GM10266 (cell line): ENCODE measurements around the gene SUGCT.

Source experiments
- DNase-seq: peaks from one replicate; pipeline ENCODE4 v3.0.0; 2012; ENCODE audit errors: extremely low spot score
- TF ChIP-seq, protein P1 (sequence below): IDR thresholded peaks from 2 replicates; pipeline ENCODE4 v1.5.1; 2012; ENCODE audit warnings: mild to moderate bottlenecking, low read depth; ENCODE audit not compliant: control insufficient read depth, insufficient read depth; ENCODE audit errors: missing control alignments

SUGCT gene

DNA sequence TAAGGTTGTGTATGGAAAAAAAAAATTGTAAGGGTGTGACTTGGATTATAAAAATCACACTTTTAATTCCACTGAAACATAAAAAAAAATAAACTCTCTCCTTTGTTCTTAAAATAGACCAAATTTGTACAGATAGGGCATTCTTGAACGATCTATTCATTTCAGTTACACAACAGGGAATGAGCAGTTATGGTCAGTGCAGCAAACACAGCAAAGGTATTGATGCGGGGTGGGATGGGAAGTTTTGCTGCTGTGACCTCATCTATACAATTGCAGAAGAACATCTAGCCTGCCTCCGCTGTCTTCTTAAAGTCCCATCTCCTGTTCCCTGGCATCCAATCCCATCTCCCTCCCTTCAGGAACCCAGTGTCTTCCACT is 580.2 kb downstream of the SUGCT start:
- TF ChIP-seq, protein P1, sequence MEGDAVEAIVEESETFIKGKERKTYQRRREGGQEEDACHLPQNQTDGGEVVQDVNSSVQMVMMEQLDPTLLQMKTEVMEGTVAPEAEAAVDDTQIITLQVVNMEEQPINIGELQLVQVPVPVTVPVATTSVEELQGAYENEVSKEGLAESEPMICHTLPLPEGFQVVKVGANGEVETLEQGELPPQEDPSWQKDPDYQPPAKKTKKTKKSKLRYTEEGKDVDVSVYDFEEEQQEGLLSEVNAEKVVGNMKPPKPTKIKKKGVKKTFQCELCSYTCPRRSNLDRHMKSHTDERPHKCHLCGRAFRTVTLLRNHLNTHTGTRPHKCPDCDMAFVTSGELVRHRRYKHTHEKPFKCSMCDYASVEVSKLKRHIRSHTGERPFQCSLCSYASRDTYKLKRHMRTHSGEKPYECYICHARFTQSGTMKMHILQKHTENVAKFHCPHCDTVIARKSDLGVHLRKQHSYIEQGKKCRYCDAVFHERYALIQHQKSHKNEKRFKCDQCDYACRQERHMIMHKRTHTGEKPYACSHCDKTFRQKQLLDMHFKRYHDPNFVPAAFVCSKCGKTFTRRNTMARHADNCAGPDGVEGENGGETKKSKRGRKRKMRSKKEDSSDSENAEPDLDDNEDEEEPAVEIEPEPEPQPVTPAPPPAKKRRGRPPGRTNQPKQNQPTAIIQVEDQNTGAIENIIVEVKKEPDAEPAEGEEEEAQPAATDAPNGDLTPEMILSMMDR, result no peak
- no peak for DNase-seq

DNA sequence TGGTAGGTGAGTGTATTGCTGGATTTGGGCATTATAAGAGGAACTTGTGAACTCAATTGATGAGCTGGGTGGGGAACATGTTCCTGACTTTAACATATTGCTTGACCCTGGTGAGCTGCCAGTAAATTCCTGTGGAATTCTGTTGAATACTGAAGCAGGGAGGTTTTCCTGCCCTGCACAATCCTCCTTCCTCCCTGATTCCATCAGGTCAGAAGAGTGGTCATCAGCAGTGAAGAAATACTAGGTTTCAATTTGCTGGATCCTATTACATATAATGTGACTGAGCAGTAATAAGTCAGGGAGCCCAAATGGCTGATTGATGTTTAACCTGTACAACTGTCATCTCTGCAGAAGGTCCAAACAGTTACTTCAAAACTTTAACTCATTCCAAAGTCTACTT is 581.2 kb downstream of the SUGCT start:
- no peak for DNase-seq
- TF ChIP-seq, protein P1, result no peak

DNA sequence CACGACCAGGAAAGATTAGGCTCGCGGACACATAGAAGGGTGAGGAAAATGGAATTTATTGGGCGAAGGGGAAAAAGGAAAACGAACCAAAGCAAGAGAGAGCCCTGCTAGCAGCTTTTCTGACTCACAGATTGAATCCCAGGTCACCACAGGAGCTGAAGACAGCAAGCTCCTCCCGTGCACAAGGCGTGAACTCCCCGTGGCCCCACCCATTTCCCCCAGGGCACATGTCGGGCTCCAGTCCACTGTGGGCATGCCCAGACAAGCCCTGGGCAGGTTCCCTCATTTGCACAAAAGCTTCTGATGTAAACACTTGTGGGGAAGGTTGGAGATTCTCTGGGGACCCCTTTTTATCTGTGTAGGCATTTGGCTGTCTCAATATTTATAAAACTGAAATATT is 582.4 kb downstream of the SUGCT start:
- TF ChIP-seq, protein P1, result no peak

DNA sequence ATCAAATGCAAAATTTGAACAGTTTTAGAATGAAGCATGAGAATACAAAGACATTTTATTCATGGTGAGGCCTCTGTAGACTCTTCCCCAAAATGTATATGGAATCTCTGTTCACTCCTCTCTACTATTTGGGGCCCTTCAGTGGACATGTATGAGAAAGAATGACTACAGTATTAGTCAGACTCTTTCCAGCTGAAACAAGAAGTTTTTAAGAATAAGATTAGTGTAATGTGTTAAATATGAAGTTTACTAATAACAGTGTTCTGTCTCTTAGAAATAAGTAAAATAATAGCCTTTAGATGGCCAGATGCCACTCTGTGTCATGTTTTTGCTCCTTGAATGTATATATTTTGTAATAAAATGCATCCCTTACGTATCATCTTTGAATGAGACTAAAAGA is 585.6 kb downstream of the SUGCT start:
- TF ChIP-seq, protein P1, result no peak
- no peak for DNase-seq

More for the DNA sequence above, 582.4 kb downstream of the SUGCT start:
- no peak for DNase-seq

DNA sequence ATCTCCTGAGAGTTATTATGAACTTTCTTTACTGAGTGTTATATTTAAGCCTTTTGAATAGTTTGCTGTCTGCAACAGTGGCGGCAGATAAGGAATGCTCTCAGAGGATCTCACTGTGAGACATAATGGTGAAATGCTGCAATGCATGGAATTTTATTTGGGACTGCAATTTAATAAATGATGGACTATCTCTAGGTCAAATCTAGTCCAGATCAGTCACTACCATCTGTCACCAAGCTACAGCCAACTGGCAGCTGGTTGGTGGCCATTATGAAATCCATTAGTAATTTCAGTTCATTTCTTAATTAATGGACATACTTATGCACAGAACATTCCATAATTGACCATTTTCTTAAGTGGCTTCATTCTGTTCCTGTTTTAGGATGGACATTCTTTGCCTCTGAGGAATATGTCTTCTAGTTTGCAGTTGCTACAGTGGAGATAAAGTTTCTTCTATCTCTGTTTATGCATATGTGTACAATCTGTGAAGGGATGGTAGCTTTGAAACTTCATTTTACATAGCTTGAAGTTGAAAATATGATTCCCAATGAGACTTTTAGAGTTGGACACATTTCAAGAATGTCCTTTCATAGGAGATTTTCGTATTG is 586.6 kb downstream of the SUGCT start:
- TF ChIP-seq, protein P1, result no peak
- DNase-seq, result no peak

DNA sequence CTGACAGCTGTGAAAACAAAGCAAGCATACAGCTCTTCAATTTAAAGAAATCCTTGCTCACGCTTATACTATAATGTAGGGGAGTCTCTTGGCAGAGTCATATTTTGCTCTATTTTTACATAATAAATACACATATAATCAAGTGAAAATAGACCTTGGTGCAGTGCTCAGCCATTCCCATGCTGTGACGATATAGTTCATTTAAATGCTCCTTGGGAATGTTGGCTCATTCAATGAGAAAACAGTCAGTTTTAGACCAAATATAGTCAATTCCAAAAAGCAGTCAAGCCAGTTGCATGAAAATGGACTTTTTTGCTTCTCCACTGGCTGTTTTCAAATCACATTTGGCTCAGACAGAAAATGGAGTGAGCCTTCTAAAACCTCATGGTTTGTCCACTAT is 587.4 kb downstream of the SUGCT start:
- DNase-seq, result no peak
- TF ChIP-seq, protein P1, result no peak

DNA sequence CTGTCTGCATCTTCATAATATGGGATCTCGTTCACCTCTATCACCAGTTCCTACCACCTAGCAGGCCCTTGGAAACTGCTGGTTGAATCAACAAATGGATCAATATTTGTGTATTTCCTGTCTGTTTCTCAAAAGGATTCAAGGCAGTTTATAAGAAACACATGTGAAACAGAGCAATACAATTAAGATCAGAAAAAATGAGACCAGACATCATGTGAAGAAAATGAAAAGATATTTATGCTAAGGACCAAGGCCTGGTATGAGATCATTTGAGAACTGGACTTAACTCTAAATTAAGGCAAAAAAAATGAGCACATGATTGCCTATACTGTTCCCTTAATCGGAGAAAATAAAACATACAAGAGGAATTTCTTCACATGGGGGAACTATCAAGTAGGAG is 589.0 kb downstream of the SUGCT start:
- TF ChIP-seq, protein P1, result no peak
- no peak for DNase-seq
